ENCODE data around the gene RPA3. TPM values are rescaled to one million over a fixed set of nuclear protein-coding genes. Genes with fewer than 3 reads are reported as not detected.
"Not testable (repeated sequence)": the region's sequence is repeated elsewhere in the genome, so short reads cannot be mapped to it uniquely, and the experiment has no call there.

Gene RPA3
- total RNA-seq, 2 donors from 2014 or later: 20.3 to 24.8 TPM

DNA sequence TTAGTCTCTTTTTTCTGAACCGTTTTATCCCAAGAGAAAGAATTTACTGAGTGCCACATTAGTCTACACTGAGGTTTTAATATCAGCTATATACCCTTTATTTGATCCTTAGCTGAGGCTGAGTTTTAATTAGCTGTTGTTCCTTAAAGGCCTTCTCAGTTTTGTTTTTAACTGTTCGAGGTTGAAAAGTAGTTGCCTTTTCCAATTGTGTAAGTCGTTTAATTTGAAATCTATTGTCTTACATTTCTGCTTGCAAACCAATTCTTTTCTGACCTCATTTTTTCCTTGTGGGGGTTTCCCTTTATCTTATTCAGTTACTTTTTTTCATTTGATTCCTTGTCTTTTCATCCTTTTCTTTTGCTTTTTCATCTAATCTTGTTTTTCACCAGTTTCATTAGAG, 47.0 kb downstream of the RPA3 start:
- DNase-seq (no peak), ATAC-seq (no peak)
- intact Hi-C loops (cut with DNase I): no loop called here

- ATAC-seq: no peak
Observed at GRCh38 chr7:7670490-7670889, 47.9 kb downstream of the RPA3 start.

GRCh38 chr7:7668706-7669105, 49.7 kb downstream of the RPA3 start:
- DNase-seq: no peak
- no peak for ATAC-seq
- intact Hi-C loops (cut with DNase I): no loop called here

More at GRCh38 chr7:7670490-7670889, 47.9 kb downstream of the RPA3 start:
- intact Hi-C loops (cut with DNase I): no loop called here
- DNase-seq: no peak

DNA sequence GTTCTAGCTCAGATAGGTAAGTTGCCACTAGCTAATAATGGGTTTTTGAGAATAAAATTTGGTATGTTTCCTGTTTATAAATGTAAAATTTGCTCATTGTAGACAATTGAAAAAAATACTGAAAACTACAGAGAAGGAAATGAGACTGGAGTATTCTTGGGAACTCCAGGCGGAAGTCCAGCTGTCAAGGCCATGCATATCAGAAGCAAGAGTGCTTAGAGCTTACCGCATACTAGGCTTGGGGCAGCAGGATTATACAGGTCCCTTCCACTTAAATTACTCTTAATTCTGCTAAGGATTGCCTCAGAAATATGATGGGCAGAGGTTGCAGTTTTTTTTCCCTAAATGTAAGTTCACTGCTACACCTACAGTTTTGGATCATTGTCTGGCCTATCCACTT, 51.2 kb downstream of the RPA3 start:
- DNase-seq: no peak
- intact Hi-C loops (cut with DNase I): no loop called here
- no peak for ATAC-seq

GRCh38 chr7:7665031-7665430, 53.4 kb downstream of the RPA3 start:
- ATAC-seq: no peak
- no peak for DNase-seq
- intact Hi-C loops (cut with DNase I): no loop called here

DNA sequence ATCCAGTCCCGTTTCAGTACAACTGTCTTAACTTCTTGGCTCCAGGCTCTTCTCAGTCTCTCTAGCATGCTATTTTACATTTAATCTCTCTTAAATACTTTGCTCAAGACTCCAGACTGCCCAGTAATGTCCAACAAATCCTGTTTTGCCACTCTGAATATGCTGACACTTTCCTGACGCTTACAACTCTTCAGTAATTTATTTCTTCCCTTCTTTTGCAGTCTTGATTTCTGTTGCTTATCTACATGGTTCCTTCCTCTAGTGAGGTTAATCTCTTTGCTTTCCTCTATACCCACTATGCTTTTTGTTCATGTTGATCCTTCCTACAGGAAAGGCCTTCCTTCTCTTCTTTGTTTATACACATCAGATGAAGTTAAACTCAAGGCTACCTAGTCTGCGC, 54.1 kb downstream of the RPA3 start:
- intact Hi-C loops (cut with DNase I): no loop called here
- no peak for ATAC-seq
- no peak for DNase-seq

GRCh38 chr7:7662527-7662926, 55.9 kb downstream of the RPA3 start:
- ATAC-seq: no peak
- intact Hi-C loops (cut with DNase I): no loop called here

GRCh38 chr7:7656459-7656858, 61.9 kb downstream of the RPA3 start:
- DNase-seq; ATAC-seq; intact Hi-C loops (cut with DNase I): not testable (repeated sequence)

More at GRCh38 chr7:7662527-7662926, 55.9 kb downstream of the RPA3 start:
- no peak for DNase-seq

DNA sequence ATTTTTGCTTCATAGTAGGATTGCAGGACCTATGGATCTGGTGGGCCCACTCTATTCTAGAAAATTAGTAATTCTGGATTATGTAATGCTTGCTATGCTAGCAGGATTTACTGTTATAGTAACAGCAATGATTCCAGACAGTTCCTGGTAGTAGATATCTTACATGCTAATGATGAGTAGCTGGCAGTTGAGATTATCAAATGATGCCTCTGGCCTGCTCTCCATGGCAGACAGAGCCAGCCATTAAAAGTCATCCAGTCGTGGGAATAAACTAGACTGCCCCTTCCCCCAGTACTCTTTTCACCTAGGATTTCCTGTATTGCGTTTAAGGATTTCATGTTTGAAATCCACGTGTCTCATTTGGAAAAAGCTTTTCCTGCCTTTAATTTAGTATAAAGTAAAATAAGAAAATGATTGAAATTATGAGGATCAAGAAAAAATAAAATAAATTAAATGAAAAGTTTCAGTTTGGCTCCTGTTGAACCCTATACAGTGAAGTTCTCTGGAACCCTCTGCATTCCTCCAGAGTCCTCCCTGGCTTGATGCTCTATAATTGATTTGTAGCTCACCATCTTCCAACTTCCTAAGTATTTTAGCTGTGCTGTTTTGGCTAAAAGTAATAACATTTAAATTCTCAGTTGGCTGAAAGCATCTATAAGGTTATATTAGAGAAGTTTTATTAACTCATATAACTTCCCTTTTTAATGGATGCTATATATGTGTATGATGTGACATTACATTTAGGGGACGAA, 63.3 kb downstream of the RPA3 start:
- no peak for DNase-seq
- peak in 1 of 2 donors; percentile 65 for ATAC-seq
- intact Hi-C loops (cut with DNase I): no loop called here

DNA sequence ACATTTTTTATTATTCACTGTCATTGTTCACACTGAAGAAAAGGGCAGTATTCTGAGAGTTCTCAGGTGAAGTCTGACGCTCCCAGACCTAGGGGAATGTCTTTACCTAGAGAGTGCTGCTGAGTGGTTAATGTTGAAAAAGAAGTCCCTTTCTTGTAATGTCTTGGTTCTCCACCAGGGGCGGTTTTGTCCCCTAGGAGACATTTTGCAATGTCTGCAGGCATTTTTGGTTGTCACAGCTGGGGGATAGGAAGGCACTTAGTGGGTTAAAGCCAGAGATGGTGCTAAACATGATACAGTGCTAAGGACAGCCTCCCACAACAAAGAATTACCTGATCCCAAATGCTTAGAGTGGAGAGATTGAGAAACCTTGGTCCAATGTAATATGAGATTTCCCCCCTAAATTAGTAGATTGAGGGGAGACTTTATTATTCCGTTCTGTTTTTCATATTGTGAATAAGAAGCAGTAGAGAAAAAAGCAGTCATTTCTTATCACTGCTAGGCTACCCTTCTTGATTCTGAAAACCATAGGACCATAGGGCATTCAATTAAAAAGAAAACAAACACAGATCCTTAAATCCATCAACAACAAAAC, 64.7 kb downstream of the RPA3 start:
- ATAC-seq (no peak), DNase-seq (no peak)
- intact Hi-C loops (cut with DNase I): no loop called here

DNA sequence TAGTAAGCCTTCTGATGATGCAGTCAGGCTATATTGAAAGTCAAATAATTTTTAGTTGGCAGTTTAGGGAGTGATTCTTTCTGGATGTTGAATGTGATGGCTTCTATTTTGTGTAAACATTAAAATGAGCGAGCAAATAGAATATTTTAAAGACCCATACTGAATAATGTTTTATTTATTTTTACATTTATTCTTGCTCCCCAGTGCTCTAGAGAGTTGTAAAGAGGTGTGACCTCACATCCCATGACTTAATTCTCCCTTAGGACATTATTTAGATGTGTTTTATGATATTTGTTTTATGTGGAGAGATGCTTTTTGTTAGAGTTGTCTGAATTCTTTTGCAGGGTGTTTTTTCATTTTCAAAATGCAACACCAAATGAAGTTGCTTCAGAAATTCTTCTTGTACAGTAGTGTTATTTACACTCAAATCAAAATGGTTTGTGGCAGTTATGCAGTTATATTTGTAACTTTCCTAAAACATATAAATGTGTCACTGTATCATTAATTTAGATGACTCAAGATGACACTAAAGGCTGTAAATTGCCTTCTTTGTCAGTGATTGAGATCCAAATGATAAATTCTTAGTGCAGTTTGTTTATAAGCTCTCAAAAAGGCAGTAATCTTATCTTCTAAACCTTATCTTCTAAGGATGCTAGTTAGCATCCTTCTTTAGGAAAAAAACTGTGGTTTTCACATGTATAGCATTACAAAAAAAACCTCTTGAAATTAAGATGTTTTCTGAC, 65.4 kb downstream of the RPA3 start:
- intact Hi-C loops (cut with DNase I): no loop called here
- ATAC-seq (no peak), DNase-seq (no peak)

GRCh38 chr7:7651479-7651878, 66.9 kb downstream of the RPA3 start:
- DNase-seq: no peak
- intact Hi-C loops (cut with DNase I): no loop called here
- no peak for ATAC-seq

DNA sequence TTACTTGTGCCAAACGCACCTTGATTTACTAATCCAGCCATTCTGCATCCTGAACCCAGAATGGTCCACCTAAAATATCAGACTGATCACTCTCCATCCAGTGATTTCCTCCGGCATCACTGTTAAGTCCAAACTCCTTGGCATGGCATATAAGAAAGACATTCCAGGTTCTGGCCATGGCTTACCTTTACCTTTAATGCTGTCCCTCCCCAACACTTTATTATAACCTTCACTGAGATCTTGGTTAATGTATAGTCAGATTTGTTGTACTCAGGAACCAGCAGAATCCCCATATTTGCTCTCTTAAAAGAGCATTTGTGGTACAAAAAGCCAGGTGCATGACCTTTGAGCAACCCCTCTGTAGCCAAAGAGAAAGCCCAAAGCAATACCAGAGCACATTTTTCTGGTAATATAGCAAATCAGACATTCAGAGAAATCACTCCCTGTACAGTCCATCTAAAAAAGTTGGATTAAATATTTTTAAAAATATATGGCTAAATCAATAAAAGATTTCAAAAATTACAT, 67.7 kb downstream of the RPA3 start:
- intact Hi-C loops (cut with DNase I): no loop called here
- DNase-seq: no peak
- no peak for ATAC-seq

DNA sequence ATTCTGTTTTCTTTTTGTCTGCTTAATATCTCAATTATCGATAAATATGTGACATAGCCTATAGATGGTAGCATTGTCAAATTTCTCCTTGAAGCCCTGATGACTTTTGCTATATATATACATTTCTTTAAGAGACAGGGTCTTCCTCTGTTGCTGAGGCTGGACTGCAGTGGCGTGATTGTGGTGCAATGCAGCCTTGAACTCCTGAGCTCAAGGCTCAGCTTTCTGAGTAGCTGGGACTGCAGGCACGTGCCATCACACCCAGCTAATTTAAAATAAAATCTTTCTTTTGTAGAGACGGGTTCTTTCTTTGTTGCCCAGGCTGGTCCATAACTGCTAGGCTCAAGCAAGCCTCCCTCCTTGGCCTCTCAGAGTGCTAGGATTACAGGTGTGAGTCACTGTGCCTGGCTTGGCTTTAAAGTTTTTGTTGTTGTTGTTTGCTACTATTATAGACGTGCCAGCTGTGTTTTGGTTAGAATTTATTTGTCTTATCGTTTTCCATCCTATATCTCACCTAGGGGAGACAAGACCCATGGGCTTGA, 70.8 kb downstream of the RPA3 start:
- ATAC-seq (no peak), DNase-seq (no peak)
- intact Hi-C loops (cut with DNase I): no loop called here

DNA sequence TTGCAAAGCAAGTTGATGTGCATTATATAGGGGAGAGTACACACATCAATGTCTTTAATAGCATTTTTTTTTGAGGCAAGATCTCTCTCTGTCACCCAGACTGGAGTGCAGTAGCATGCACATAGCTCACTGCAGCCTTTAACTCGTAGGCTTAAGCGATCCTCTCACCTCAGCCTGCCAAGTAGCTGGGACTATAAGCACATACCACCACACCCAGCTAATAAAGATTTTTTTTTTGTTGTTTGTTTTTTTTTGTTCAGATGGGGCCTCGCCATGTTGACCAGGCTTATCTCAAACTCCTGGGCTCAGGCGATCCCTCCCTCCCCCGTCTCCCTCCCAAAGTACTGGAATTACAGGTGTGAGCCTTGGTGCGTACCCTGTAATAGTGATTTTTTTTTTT, 76.3 kb downstream of the RPA3 start:
- intact Hi-C loops (cut with DNase I): loop anchor here in 1 of 2 donors (5.0 kb wide), 1 partner anchor 75 kb away; the partner anchor contains the start of gene MIOS
- DNase-seq: no peak
- no peak for ATAC-seq

DNA sequence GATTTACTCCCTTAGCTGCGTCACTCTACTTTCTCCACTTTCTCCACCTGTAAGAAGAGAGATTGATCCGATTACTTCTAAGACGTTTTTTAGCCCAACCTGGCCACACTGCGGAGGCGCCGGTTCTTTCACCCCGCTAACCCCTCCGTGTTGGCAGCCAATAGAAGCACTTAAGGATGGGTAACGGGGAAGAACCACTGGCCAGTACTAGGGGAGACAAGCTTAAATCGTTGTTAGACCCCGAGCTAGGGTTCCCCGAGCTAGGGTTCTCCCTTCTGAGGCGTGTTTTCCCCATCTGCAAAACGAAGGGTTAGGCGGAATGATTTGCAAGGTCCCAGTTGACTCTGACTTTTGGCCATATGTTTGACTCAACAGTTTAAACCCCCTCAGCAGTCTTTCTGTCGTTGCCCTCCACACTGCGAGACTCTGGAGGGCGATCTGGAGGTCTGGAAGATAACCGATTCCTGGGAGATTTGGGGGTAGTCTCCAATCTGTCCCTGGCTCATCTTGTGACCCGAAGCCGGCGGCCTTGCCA, 77.2 kb downstream of the RPA3 start:
- intact Hi-C loops (cut with DNase I): loop anchor here in 1 of 2 donors (5.0 kb wide), 1 partner anchor 74 kb away; the partner anchor contains the start of gene MIOS
- ATAC-seq: peak; percentile 8 to 16
- DNase-seq: no peak

- intact Hi-C loops (cut with DNase I): loop anchor here in 1 of 2 donors (5.0 kb wide), 1 partner anchor 73 kb away; the partner anchor contains the start of gene MIOS
- peak; percentile 99 for DNase-seq
- peak; percentile 99 to 100 for ATAC-seq
Observed at GRCh38 chr7:7640221-7641128, 77.9 kb downstream of the RPA3 start, which contains the start of gene UMAD1. TSS of gene UMAD1 (plus strand) at chr7:7640752. CDS start at chr7:7673372, 32,620 bp downstream.

- no peak for DNase-seq
- ATAC-seq: peak in 1 of 2 donors; percentile 11
- intact Hi-C loops (cut with DNase I): loop anchor here in 1 of 2 donors (5.0 kb wide), 1 partner anchor 73 kb away; the partner anchor contains the start of gene MIOS
Observed at GRCh38 chr7:7639847-7640220, 78.6 kb downstream of the RPA3 start.

All from left cardiac atrium (tissue), 4 donors.